Neural progenitor cell (in vitro differentiated cells): Measurements from ENCODE around the gene HK1. TPM values are rescaled to one million over a fixed set of nuclear protein-coding genes. Genes with fewer than 3 reads are reported as not detected.
A peak's percentile ranks its signal among the peaks of the same experiment; 100 is the strongest.

Experiments used
- DNase-seq: peaks from one replicate; pipeline ENCODE4 v3.0.0-alpha.2; 2016; ENCODE audit warnings: low spot score
- H2AFZ ChIP-seq: fragments of 200-600 bp; sonication (generic); replicated peaks from 2 replicates; pipeline ENCODE4 v1.6.1; 2016; ENCODE audit warnings: antibody characterized with exemption
- H3F3A ChIP-seq: fragments of 200-600 bp; sonication (generic); 2 replicates; pipeline ENCODE4 v1.6.1; 2016; ENCODE audit warnings: antibody characterized with exemption, low read depth
- H3K27ac ChIP-seq: fragments of 200-600 bp; sonication (generic); 2 replicates; pipeline ENCODE4 v1.5.1; 2016; ENCODE audit warnings: mild to moderate bottlenecking
- H3K27me3 ChIP-seq: fragments of 200-600 bp; sonication (generic); 2 replicates; pipeline ENCODE4 v1.6.1; 2016; ENCODE audit warnings: mild to moderate bottlenecking, moderate library complexity
- H3K36me3 ChIP-seq: fragments of 200-600 bp; sonication (generic); 2 replicates; pipeline ENCODE4 v1.5.1; 2016
- H3K4me1 ChIP-seq: fragments of 200-600 bp; sonication (generic); 2 replicates; pipeline ENCODE4 v1.6.1; 2016; ENCODE audit warnings: mixed run types
- H3K4me2 ChIP-seq: fragments of 200-600 bp; sonication (generic); 2 replicates; pipeline ENCODE4 v1.6.1; 2016
- H3K4me3 ChIP-seq: fragments of 200-600 bp; sonication (generic); 2 replicates; pipeline ENCODE4 v1.5.1; 2016
- H3K79me2 ChIP-seq: fragments of 200-600 bp; sonication (generic); 2 replicates; pipeline ENCODE4 v1.6.1; 2016; ENCODE audit warnings: low read depth
- H3K9ac ChIP-seq: fragments of 200-600 bp; sonication (generic); 2 replicates; pipeline ENCODE4 v1.6.1; 2016
- H3K9me3 ChIP-seq: fragments of 200-600 bp; sonication (generic); 2 replicates; pipeline ENCODE4 v1.5.1; 2016; ENCODE audit warnings: low read depth
- H4K20me1 ChIP-seq: fragments of 200-600 bp; sonication (generic); 2 replicates; pipeline ENCODE4 v1.6.1; 2016; ENCODE audit warnings: low read depth
- H3K27ac Mint-ChIP-seq: 3 replicates; pipeline ENCODE4 v1.8.0; 2021; ENCODE audit warnings: mixed read lengths
- H3K27me3 Mint-ChIP-seq: 2 replicates; pipeline ENCODE4 v1.8.0; 2022; ENCODE audit warnings: low read depth, mild to moderate bottlenecking, inconsistent platforms, moderate library complexity, mixed read lengths; ENCODE audit not compliant: insufficient read depth
- H3K36me3 Mint-ChIP-seq: 3 replicates; pipeline ENCODE4 v1.8.0; 2021; ENCODE audit warnings: mixed read lengths
- H3K4me1 Mint-ChIP-seq: 3 replicates; pipeline ENCODE4 v1.8.0; 2021; ENCODE audit warnings: mixed read lengths
- H3K4me3 Mint-ChIP-seq: 3 replicates; pipeline ENCODE4 v1.8.0; 2021; ENCODE audit warnings: mild to moderate bottlenecking, moderate library complexity, mixed read lengths
- H3K9me3 Mint-ChIP-seq: 3 replicates; pipeline ENCODE4 v1.8.0; 2020; ENCODE audit warnings: mixed read lengths
- CTCF ChIP-seq: fragments of 200-600 bp; sonication (generic); IDR thresholded peaks from 2 replicates; pipeline ENCODE4 v1.5.1; 2017; ENCODE audit warnings: antibody characterized with exemption, mild to moderate bottlenecking
- EZH2 ChIP-seq: fragments of 200-600 bp; sonication (generic); IDR thresholded peaks from 2 replicates; pipeline ENCODE4 v1.6.1; 2017; ENCODE audit warnings: antibody characterized with exemption, mild to moderate bottlenecking, moderate library complexity
- EZH2phosphoT487 ChIP-seq: fragments of 200-600 bp; sonication (generic); IDR thresholded peaks from 2 replicates; pipeline ENCODE4 v1.6.1; 2017; ENCODE audit warnings: antibody characterized with exemption
- total RNA-seq: library from RNA; depleted of rRNA; stranded (reverse); fragments of >200 nt; gene quantifications from 2 replicates; pipeline ENCODE4 v1.2.3, GENCODE V29; 2015; ENCODE audit warnings: low replicate concordance

The HK1 gene
- total RNA-seq, 1 donor from 2014 or later, result 30.1 TPM

DNA sequence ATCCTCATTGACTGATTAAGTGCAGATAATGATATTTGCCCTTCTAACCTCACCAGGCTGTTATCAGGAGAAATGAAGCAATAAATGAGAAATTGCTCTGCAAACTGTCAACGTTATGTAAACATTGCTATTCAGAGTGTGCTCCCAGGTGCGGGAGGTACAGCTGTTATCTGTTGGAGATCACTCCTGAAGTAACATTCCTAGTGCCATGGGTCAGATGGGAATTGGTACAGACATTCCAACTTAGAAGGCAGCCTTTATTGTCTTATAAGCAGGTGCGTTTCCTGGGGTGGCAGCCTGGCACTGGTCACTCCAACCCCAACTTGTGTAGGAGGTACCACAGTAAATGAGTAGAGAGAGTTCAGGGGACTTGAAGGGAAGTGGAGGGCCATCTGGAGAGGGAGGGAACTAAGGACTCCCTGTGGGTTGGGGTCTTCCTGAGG, 36.8 kb downstream of the HK1 start:
- Histone ChIP-seq H3K9me3 (no peaks in the 10 kb centered on the region), H4K20me1 (peaks cover 14% of the 10 kb centered on the region), H2AFZ (no peak overlapping the region), H3K79me2 (peaks cover 12% of the 10 kb centered on the region), H3K27me3 (no peaks in the 10 kb centered on the region), H3F3A (peaks cover 14% of the 10 kb centered on the region), H3K36me3 (no peaks in the 10 kb centered on the region), H3K4me1 (peaks cover 19% of the 10 kb centered on the region), H3K4me2 (no peak overlapping the region), H3K4me3 (no peak overlapping the region), H3K9ac (no peak overlapping the region), H3K27ac (no peak overlapping the region)
- Mint-ChIP-seq H3K27me3 (peaks cover 14% of the 10 kb centered on the region), H3K9me3 (no peaks in the 10 kb centered on the region), H3K4me1 (peaks cover 26% of the 10 kb centered on the region), H3K36me3 (no peaks in the 10 kb centered on the region), H3K4me3 (no peak overlapping the region), H3K27ac (no peak overlapping the region)
- DNase-seq, result no peak
- no peak for TF ChIP-seq CTCF
- no peak for TF ChIP-seq EZH2
- TF ChIP-seq EZH2phosphoT487, result no peak

GRCh38 chr10:69315610-69316312, 37.5 kb downstream of the HK1 start:
- H3K4me2 ChIP-seq, result no peak overlapping the region
- H3K27ac ChIP-seq, result no peak overlapping the region
- H3K36me3 ChIP-seq, result no peaks in the 10 kb centered on the region
- Mint-ChIP-seq H3K27ac (peak overlapping the region; percentile 54), H3K36me3 (no peaks in the 10 kb centered on the region), H3K4me3 (no peak overlapping the region), H3K27me3 (peaks cover 14% of the 10 kb centered on the region), H3K4me1 (peaks cover 26% of the 10 kb centered on the region), H3K9me3 (no peaks in the 10 kb centered on the region)
- H3K9ac ChIP-seq, result no peak overlapping the region
- no peak overlapping the region for H2AFZ ChIP-seq
- no peaks in the 10 kb centered on the region for H3K27me3 ChIP-seq
- peaks cover 19% of the 10 kb centered on the region for H3K4me1 ChIP-seq
- no peaks in the 10 kb centered on the region for H3K9me3 ChIP-seq
- peaks cover 19% of the 10 kb centered on the region for H3K79me2 ChIP-seq
- H3K4me3 ChIP-seq, result no peak overlapping the region
- H3F3A ChIP-seq, result peaks cover 14% of the 10 kb centered on the region
- TF ChIP-seq EZH2phosphoT487, result no peak
- TF ChIP-seq EZH2, result no peak
- no peak for TF ChIP-seq CTCF
- H4K20me1 ChIP-seq, result peaks cover 20% of the 10 kb centered on the region
- no peak for DNase-seq

GRCh38 chr10:69316313-69317059, 38.2 kb downstream of the HK1 start:
- Mint-ChIP-seq H3K4me3 (no peak overlapping the region), H3K9me3 (no peaks in the 10 kb centered on the region), H3K4me1 (peaks cover 28% of the 10 kb centered on the region), H3K27ac (peak overlapping the region; percentile 54), H3K36me3 (no peaks in the 10 kb centered on the region), H3K27me3 (peaks cover 14% of the 10 kb centered on the region)
- H3F3A ChIP-seq, result peaks cover 14% of the 10 kb centered on the region
- H3K27ac ChIP-seq, result no peak overlapping the region
- no peak overlapping the region for H3K9ac ChIP-seq
- H3K79me2 ChIP-seq, result peaks cover 26% of the 10 kb centered on the region
- H2AFZ ChIP-seq, result no peak overlapping the region
- no peak overlapping the region for H3K4me3 ChIP-seq
- H3K36me3 ChIP-seq, result no peaks in the 10 kb centered on the region
- no peaks in the 10 kb centered on the region for H3K27me3 ChIP-seq
- TF ChIP-seq EZH2phosphoT487 (no peak), CTCF (no peak), EZH2 (no peak)
- no peak overlapping the region for H3K4me2 ChIP-seq
- no peak for DNase-seq
- H4K20me1 ChIP-seq, result peaks cover 20% of the 10 kb centered on the region
- H3K4me1 ChIP-seq, result peaks cover 19% of the 10 kb centered on the region
- H3K9me3 ChIP-seq, result no peaks in the 10 kb centered on the region
